Tibial artery (tissue), 4 donors: ENCODE data around the gene OR4F6.
"Not testable (repeated sequence)": the region's sequence is repeated elsewhere in the genome, so short reads cannot be mapped to it uniquely, and the experiment has no call there.

ENCODE experiments used
- DNase-seq, 2 donors: peaks; one replicate each; pipeline ENCODE4 v3.0.0-alpha.2; 2019
- H3K27ac ChIP-seq, 2 donors: fragments of 200-600 bp; sonication (generic) in 1 of 2; 1 replicate in 1 of 2; 2 replicates in 1 of 2; pipeline ENCODE4 v1.5.1; 2018 to 2019; ENCODE audit warnings: mild to moderate bottlenecking in 1 of 2
- H3K27me3 ChIP-seq, 2 donors: fragments of 200-600 bp; sonication (generic) in 1 of 2; one replicate each; pipeline versions ENCODE4 v1.5.1 to v1.6.0; 2016 to 2019
- H3K36me3 ChIP-seq, 3 donors: fragments of 200-600 bp; sonication (generic) in 2 of 3; one replicate each; pipeline ENCODE4 v1.5.1; 2016 to 2019; ENCODE audit warnings: mild to moderate bottlenecking in 2 of 3
- H3K4me1 ChIP-seq, 4 donors: fragments of 200-600 bp; sonication (generic) in 2 of 4; 1 replicate in 3 of 4; 2 replicates in 1 of 4; pipeline ENCODE4 v1.5.1; 2016 to 2019
- H3K4me3 ChIP-seq, 2 donors: fragments of 200-600 bp; sonication (generic) in 1 of 2; 1 replicate in 1 of 2; 2 replicates in 1 of 2; pipeline ENCODE4 v1.5.1; 2018 to 2019; ENCODE audit warnings: mild to moderate bottlenecking in 2 of 2
- H3K9me3 ChIP-seq, 3 donors: fragments of 200-600 bp; sonication (generic) in 1 of 3; one replicate each; pipeline ENCODE4 v1.5.1; 2016 to 2019
- CTCF ChIP-seq, 2 experiments: fragments of 200-600 bp in 1 of 2; fragments of 450-650 bp in 1 of 2; IDR thresholded peaks; one replicate each; pipeline ENCODE4 v1.5.1; 2017 to 2019; ENCODE audit warnings: antibody characterized with exemption in 2 of 2, mild to moderate bottlenecking in 1 of 2, moderate library complexity in 1 of 2
- intact Hi-C: fragments of 100-400 bp; cut with DNase I; formaldehyde crosslinking; loops from one replicate; pipeline ENCODE4 v1.15.0; 2023; ENCODE audit warnings: low total_unique reads

Gene OR4F6

GRCh38 chr15:101793981-101794380 lies 9.3 kb upstream of the OR4F6 start:
- H3K27ac ChIP-seq, H3K4me1 ChIP-seq, DNase-seq, H3K4me3 ChIP-seq, H3K36me3 ChIP-seq, H3K9me3 ChIP-seq, intact Hi-C loops, H3K27me3 ChIP-seq: not testable (repeated sequence)

GRCh38 chr15:101795455-101795854 lies 7.9 kb upstream of the OR4F6 start:
- H3K4me3 ChIP-seq, result no peak overlapping the region
- no peak overlapping the region for H3K27ac ChIP-seq
- no peaks in the 10 kb centered on the region for H3K27me3 ChIP-seq
- intact Hi-C loops, result no loop called here
- no peaks in the 10 kb centered on the region for H3K9me3 ChIP-seq
- no peaks in the 10 kb centered on the region for H3K36me3 ChIP-seq
- no peak for DNase-seq
- no peak for TF ChIP-seq CTCF (IDR thresholded peaks at IDR 0.05)
- H3K4me1 ChIP-seq, result no peaks in the 10 kb centered on the region

GRCh38 chr15:101799665-101800064 lies 3.6 kb upstream of the OR4F6 start:
- H3K27me3 ChIP-seq, result no peaks in the 10 kb centered on the region
- no peaks in the 10 kb centered on the region for H3K9me3 ChIP-seq
- H3K4me1 ChIP-seq, result no peaks in the 10 kb centered on the region
- no peak overlapping the region for H3K27ac ChIP-seq
- intact Hi-C loops, result no loop called here
- no peak for TF ChIP-seq CTCF (IDR thresholded peaks at IDR 0.05)
- no peak overlapping the region for H3K4me3 ChIP-seq
- no peaks in the 10 kb centered on the region for H3K36me3 ChIP-seq
- no peak for DNase-seq

GRCh38 chr15:101801048-101801447 lies 2.3 kb upstream of the OR4F6 start:
- Histone ChIP-seq H3K4me3 (no peak overlapping the region), H3K27ac (no peak overlapping the region), H3K9me3 (no peaks in the 10 kb centered on the region), H3K27me3 (no peaks in the 10 kb centered on the region), H3K36me3 (no peaks in the 10 kb centered on the region), H3K4me1 (no peaks in the 10 kb centered on the region)
- TF ChIP-seq CTCF (IDR thresholded peaks at IDR 0.05), result no peak
- intact Hi-C loops, result no loop called here
- DNase-seq, result no peak

- no peak for DNase-seq
- H3K9me3 ChIP-seq, result no peaks in the 10 kb centered on the region
- H3K4me3 ChIP-seq, result no peak overlapping the region
- intact Hi-C loops, result no loop called here
- no peaks in the 10 kb centered on the region for H3K4me1 ChIP-seq
- H3K27me3 ChIP-seq, result no peaks in the 10 kb centered on the region
- no peaks in the 10 kb centered on the region for H3K36me3 ChIP-seq
- no peak overlapping the region for H3K27ac ChIP-seq
- TF ChIP-seq CTCF (IDR thresholded peaks at IDR 0.05), result no peak
Observed at GRCh38 chr15:101803676-101804075, 367 bp downstream of the OR4F6 start.

- Histone ChIP-seq H3K4me3 (no peak overlapping the region), H3K27me3 (no peaks in the 10 kb centered on the region), H3K4me1 (no peaks in the 10 kb centered on the region), H3K27ac (no peak overlapping the region), H3K36me3 (no peaks in the 10 kb centered on the region), H3K9me3 (no peaks in the 10 kb centered on the region)
- TF ChIP-seq CTCF (IDR thresholded peaks at IDR 0.05), result no peak
- intact Hi-C loops, result no loop called here
- no peak for DNase-seq
Observed at GRCh38 chr15:101804375-101804774, 1.1 kb downstream of the OR4F6 start.
